ENCODE measurements around the gene DDX20.
A peak's percentile ranks its signal among the peaks of the same experiment; 100 is the strongest.

DDX20 gene

GRCh38 chr1:111761717-111762116, 6.0 kb downstream of the DDX20 start:
- H3K4me3 ChIP-seq (ENCODE audit: low read depth, low read length) = no peak overlapping the region
- no peak for TF ChIP-seq CTCF (conservative IDR thresholded peaks at IDR 0.05; ENCODE audit: low read depth, low read length)
- no peak for DNase-seq (ENCODE audit: low read depth)

GRCh38 chr1:111762332-111762731, 6.6 kb downstream of the DDX20 start:
- H3K4me3 ChIP-seq (ENCODE audit: low read depth, low read length) = no peak overlapping the region
- TF ChIP-seq CTCF (conservative IDR thresholded peaks at IDR 0.05; ENCODE audit: low read depth, low read length) = no peak
- no peak for DNase-seq (ENCODE audit: low read depth)

DNA sequence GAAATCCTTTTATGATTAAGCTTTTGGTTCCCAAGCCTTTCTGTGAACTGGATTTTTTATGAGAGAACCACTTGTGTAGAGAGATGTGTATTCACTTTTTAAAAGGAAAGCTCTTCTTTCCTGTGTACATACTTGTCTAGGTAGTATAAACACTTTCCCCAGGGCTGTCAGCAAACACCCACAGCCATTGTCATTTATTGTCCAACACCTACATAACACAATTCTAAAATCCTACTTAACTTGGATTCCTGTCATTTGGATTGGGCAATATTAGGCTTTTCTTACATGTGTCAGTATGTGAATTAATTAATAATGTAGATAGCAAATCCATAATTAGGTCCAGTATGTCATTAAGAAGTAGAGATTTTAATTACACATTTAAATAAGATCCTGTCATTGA, 12.3 kb downstream of the DDX20 start:
- TF ChIP-seq CTCF (conservative IDR thresholded peaks at IDR 0.05; ENCODE audit: low read depth, low read length) = no peak
- no peak overlapping the region for H3K4me3 ChIP-seq (ENCODE audit: low read depth, low read length)
- DNase-seq (ENCODE audit: low read depth) = no peak

DNA sequence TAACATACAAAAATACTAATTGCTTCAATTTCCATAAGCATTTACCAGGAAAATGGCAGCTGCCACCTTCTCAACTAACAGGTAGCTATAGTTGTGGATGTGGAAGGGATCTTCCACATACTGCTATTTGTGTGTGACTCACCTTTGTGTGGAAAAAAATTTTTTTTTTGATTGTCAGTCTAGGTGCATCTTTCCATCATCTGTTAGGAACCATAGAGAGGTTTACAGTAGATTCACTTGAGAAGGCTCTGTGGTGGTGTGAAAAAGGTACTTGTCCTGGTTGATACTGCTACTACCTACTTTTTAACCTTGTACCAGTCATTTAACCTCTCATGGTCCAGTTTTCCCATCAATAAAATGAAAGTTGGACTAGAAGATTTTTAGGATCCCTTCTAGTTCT, 12.9 kb downstream of the DDX20 start:
- TF ChIP-seq CTCF (conservative IDR thresholded peaks at IDR 0.05; ENCODE audit: low read depth, low read length) = no peak
- no peak for DNase-seq (ENCODE audit: low read depth)
- H3K4me3 ChIP-seq (ENCODE audit: low read depth, low read length) = no peak overlapping the region

- peak; percentile 73 for TF ChIP-seq CTCF (conservative IDR thresholded peaks at IDR 0.05; ENCODE audit: low read depth, low read length)
These were observed 13.9 kb downstream of the DDX20 start for GRCh38 chr1:111769517-111770146.

DNA sequence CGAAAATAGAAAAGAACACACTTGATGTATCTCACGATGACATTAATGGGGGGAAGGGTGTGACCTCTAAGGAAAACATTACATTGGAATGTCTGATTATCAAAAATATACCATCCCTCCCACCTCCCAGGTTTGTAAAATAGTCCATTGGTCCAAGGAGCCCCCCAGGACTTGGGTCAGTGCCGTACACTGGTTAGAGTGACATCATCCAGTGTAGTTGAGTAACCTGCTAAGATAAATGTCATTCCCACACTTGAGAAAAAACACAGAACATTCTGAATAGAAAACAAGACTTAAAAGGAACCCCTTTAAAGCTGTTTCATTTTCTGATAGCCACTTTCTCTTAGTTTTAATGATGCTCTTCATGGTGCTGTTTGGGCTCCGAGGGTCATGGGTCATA, 15.2 kb downstream of the DDX20 start:
- TF ChIP-seq CTCF (conservative IDR thresholded peaks at IDR 0.05; ENCODE audit: low read depth, low read length) = no peak
- peak; percentile 39 for DNase-seq (ENCODE audit: low read depth)
- H3K4me3 ChIP-seq (ENCODE audit: low read depth, low read length) = no peak overlapping the region

More at GRCh38 chr1:111769517-111770146, 13.9 kb downstream of the DDX20 start:
- H3K4me3 ChIP-seq (ENCODE audit: low read depth, low read length) = no peak overlapping the region
- DNase-seq (ENCODE audit: low read depth) = peak; percentile 88

- DNase-seq (ENCODE audit: low read depth) = no peak
- TF ChIP-seq CTCF (conservative IDR thresholded peaks at IDR 0.05; ENCODE audit: low read depth, low read length) = no peak
- no peak overlapping the region for H3K4me3 ChIP-seq (ENCODE audit: low read depth, low read length)
These were observed 20.3 kb downstream of the DDX20 start for GRCh38 chr1:111775966-111776365.
